ENCODE results near the gene NECAB3.

Gene NECAB3

GRCh38 chr20:33663161-33664084 is 10.8 kb downstream of the NECAB3 start:
- peak; percentile 86 for DNase-seq (ENCODE audit: low read depth)

DNA sequence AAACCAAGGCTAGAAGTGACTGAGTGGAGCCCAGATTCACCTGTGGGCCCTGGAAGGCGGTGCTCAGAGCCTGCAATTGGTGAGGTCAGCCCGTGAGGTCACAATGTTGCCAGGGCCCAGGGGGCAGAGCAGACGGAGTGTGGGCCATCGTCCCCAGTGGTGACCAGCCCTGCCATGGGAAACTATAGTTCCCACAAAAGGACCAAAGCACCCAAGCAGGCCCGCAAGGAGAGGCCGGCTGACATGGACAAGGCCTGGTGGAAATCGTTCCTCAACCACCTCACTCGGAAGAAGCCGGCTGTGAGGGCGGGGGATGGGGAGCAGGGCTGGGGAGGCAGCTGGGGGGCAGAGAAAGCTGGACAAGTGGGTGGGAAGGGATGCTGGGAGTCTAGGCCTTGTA is 12.1 kb downstream of the NECAB3 start, which contains the start of gene C20orf144:
C20orf144 (plus strand) TSS at position 156 of the 400 bp plus-strand sequence; CDS start at position 175, 19 bp downstream.
- no peak for DNase-seq (ENCODE audit: low read depth)

- DNase-seq (ENCODE audit: low read depth): no peak
Observed at GRCh38 chr20:33660685-33661058, 13.6 kb downstream of the NECAB3 start.

GRCh38 chr20:33660035-33660684 is 14.1 kb downstream of the NECAB3 start:
- DNase-seq (ENCODE audit: low read depth): no peak

GRCh38 chr20:33659341-33660034 is 14.7 kb downstream of the NECAB3 start:
- no peak for DNase-seq (ENCODE audit: low read depth)

- no peak for DNase-seq (ENCODE audit: low read depth)
Observed at GRCh38 chr20:33658929-33659328, 15.3 kb downstream of the NECAB3 start.

GRCh38 chr20:33658510-33658909 is 15.7 kb downstream of the NECAB3 start:
- DNase-seq (ENCODE audit: low read depth): no peak

- no peak for DNase-seq (ENCODE audit: low read depth)
Observed at GRCh38 chr20:33657704-33658095, 16.5 kb downstream of the NECAB3 start.

GRCh38 chr20:33656783-33657703 is 17.2 kb downstream of the NECAB3 start:
- no peak for DNase-seq (ENCODE audit: low read depth)

DNA sequence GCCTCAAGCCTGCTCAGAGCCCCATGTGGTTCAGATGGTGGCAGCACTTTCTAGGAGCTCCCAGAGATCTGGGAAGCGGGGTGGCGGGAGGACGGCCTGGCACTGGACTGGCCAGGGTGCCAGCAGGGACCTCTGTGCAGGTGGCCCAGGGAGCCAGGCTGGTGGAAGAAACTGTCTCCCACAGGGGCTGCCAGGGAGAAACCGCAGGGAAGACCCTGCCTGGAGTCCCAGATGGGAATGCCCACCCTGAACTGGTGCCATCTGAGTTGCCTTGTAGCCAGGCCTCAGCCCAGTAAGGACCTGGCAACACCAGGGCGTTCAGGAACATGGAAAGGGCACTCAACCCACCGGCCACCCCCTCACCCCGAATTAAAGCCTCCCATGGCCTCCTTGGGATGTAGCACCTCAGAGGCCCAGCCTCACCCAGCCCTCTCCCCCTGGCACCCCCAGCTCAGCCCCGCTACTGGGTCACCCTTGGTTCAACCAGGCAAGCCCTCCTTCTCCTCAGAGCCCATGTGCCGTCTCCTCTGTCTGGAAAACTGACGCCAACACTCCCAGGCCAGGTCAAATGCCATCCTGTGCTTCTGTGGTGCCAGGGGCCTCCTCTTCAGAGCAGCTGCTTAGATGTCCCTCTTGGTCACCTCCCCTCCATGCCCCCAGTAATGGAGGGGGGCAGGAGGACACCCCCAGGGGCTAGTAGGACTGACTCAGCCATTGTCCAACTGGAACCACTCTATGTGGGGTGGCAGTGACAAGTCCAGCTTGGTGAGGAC is 18.0 kb downstream of the NECAB3 start:
- DNase-seq (ENCODE audit: low read depth): no peak

GRCh38 chr20:33655164-33655563 is 19.1 kb downstream of the NECAB3 start:
- DNase-seq (ENCODE audit: low read depth): no peak

DNA sequence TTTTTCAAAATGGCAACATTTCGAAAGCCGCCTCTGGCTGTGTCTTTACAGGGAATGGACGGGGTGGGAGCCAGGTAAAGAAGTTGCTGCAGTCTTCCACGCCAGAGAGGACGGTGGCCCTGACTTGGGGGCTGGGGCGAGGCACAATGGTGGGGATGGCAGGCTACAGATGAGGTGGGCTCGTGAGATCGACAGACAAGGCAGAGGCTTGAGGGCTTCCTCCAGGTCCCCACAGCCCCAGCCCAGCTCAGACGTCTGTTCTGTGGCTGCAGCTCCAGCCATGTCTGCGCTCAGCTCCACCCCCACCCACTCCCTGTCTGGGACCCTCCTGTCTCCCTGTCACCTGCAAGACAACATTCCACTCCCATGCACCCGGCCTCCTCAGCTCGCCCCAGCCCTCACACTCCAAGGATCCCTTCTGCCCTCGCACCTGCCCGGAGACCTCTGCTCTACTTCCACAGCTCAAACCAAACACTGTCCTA is 19.5 kb downstream of the NECAB3 start:
- no peak for DNase-seq (ENCODE audit: low read depth)

GRCh38 chr20:33653900-33654596 is 20.2 kb downstream of the NECAB3 start:
- DNase-seq (ENCODE audit: low read depth): no peak

DNA sequence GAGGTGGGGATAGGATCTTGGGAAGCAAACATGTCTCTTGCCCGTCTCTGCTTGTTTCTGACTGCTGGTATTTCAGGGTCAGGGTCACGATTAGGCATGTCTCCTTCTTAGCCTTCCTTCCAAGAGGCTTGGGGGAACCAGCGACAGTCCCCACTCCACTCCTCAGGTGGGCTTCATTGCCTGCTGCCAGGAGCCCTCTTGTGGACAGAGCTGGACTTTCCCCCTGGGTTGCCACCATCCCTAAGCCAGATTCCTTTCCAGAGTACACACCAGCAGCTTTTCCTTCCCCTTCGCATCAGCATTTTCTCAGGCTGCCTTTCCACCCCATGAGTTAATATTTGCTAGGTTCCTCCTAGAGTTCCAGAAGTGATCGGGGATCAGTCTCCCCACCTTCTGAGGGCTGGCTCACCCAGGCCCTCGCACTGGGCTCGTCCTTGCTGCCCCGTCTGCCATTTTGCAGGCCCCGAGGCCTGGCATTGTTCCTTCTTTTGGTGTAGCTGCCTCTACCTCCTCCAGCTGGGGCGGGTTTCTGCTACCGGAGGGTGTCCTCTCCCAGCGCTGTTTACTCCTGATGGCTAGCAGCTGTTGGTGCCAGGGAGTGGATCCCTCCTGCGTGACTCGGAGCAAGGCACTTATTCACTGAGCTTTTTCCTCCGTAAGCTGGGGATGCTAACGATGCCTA is 20.9 kb downstream of the NECAB3 start:
- no peak for DNase-seq (ENCODE audit: low read depth)

DNA sequence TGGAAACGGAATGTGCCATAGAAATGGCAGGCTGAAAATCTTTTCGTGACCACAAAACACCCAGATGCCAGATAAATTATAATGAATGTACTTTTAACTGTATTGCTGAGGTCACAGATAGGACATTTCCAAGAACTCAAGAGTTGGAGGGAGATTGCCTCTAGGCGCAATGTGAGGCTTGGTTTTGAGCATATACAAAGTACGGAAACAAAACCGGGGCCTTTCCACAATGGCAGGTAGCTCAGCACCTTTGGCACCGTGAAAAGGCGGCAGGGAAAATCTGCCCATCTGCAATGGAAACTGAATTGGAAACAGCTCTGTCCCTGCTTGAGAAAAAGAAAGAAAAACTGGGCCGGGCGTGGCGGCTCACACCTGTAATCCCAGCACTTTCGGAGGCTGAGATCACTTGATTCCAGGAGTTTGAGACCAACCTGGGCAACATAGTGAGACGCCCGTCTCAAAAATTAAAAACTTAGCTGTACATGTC is 22.6 kb downstream of the NECAB3 start:
- no peak for DNase-seq (ENCODE audit: low read depth)

DNA sequence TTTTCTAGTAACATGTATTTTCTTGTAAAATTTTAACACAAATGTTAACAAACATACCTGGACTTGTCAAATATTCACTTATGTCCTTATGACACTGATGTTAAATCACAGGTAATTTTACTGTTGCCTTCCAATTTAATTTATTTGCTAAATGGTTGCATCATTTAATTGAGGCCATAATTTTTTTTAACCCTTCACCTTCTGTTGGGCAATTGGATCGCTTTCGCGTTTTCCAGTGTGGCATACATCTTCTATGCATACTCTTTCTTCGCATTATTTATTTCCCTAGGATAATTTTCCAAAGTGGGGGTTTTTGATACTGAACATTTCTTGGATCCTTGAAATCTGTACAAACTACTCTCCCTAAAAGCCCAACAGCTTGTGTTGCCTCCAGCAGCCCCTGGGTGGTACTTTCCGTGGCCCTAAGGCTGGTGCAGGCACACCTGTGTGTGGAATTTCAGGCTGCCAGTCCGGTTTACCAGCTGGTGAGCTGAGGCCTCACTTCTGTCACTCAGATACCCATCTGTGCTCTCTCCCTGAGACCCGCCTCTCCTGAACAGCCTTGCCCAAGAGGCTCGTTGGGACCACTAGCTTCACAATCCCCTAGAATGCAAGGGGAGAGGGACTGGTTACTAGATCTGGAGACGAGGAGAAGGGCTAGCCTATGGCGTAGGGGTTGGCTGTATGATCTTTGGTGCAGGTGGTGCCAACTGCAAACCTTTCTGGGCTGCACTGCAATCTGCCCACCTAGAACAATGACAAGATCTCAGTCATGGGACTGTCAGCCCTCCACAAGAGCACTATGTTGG is 23.3 kb downstream of the NECAB3 start:
- DNase-seq (ENCODE audit: low read depth): no peak

GRCh38 chr20:33650111-33650752 is 24.0 kb downstream of the NECAB3 start:
- no peak for DNase-seq (ENCODE audit: low read depth)

DNA sequence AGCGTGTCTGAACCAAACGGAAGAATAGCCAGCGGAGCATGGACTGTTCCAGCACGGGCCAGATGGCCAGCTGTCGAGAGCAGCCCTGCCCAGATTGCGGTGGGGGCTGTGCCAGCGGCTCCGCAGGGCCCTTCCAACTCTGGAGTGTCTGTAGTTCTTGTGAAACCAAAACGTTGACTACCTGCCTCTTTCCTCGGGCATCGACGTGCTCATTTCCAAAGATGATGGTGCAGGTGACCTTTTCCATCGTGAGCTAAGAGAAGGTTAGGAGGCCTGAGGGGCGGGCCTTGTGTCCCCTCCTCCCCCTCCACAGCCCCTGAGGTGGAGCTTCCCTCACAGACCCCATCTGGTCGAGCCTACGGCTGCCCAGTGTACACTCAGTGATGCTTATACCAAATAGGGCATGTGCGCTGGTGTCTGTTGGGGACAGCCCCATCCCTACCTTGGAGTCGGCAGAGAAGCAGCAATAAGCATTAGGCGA is 25.0 kb downstream of the NECAB3 start:
- DNase-seq (ENCODE audit: low read depth): no peak
